Right lobe of liver (tissue), 4 donors: ENCODE measurements around the gene HPCAL4.

Experiments
- POLR2A ChIP-seq: fragments of 450-650 bp; IDR thresholded peaks from one replicate; pipeline ENCODE4 v1.6.1; 2017; ENCODE audit warnings: antibody characterized with exemption, mild to moderate bottlenecking
- TF ChIP-seq, protein P1 (sequence below), 4 donors: fragments of 200-600 bp in 3 of 4; fragments of 450-650 bp in 1 of 4; IDR thresholded peaks; one replicate each; pipeline versions ENCODE4 v1.5.1 to v1.8.0; 2016 to 2022; ENCODE audit warnings: antibody characterized with exemption in 4 of 4, mild to moderate bottlenecking in 2 of 4
- donor health status: DM: no; HTN: no; CAD: no.
- donor health status: DM: no; HTN: no; CAD: no.
- donor health status: DM: no; HTN: yes; CAD: no.

GRCh38 chr1:39659538-39659937 lies 31.7 kb downstream of the HPCAL4 start:
- TF ChIP-seq POLR2A, result no peak
- TF ChIP-seq, protein P1, sequence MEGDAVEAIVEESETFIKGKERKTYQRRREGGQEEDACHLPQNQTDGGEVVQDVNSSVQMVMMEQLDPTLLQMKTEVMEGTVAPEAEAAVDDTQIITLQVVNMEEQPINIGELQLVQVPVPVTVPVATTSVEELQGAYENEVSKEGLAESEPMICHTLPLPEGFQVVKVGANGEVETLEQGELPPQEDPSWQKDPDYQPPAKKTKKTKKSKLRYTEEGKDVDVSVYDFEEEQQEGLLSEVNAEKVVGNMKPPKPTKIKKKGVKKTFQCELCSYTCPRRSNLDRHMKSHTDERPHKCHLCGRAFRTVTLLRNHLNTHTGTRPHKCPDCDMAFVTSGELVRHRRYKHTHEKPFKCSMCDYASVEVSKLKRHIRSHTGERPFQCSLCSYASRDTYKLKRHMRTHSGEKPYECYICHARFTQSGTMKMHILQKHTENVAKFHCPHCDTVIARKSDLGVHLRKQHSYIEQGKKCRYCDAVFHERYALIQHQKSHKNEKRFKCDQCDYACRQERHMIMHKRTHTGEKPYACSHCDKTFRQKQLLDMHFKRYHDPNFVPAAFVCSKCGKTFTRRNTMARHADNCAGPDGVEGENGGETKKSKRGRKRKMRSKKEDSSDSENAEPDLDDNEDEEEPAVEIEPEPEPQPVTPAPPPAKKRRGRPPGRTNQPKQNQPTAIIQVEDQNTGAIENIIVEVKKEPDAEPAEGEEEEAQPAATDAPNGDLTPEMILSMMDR (IDR thresholded peaks at IDR 0.05), result no peak
